ENCODE results near the gene CCDC152.

Gene CCDC152

DNA sequence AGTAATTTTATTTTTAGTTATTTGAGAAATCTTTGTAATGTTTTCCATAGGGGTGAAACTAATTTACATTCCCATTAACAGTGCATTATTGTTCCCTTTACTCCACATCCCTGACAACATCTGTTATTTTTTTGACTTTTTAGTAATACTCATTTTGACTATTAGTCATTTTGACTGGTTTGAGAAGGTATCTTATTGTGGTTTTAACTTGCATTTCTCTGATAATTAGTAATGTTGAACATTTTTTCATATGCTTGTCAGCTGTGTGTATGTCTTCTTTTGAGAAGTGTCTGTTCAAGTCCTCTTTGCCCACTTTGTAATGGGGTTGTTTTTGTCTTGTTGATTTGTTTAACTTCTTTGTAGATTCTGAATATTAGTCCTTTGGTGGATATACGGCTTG, 27.5 kb downstream of the CCDC152 start:
- DNase-seq, result no peak

GRCh38 chr5:42785756-42786155, 29.1 kb downstream of the CCDC152 start:
- no peak for DNase-seq

DNA sequence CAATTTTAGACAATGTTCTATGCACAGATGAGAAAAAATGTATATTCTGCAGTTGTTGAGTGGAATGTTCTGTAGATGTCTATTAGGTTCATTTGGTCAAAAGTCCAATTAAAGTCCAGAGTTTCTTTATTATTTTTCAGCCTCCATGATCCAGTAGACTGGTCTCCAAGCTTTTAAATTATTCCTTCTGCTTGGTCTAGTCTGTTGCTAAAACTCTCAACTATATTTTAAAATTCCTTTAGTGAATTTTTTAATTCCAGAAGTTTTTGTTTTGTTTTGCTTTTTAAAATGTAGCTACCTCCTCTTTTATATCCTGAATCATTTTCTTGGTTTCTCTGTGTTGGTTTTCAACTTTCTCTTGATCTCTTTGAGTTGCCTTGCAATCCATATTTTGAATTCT, 30.5 kb downstream of the CCDC152 start:
- DNase-seq, result no peak

GRCh38 chr5:42787845-42788244, 31.2 kb downstream of the CCDC152 start:
- DNase-seq, result no peak

- no peak for DNase-seq
These were observed 34.5 kb downstream of the CCDC152 start for GRCh38 chr5:42791151-42791550.

DNA sequence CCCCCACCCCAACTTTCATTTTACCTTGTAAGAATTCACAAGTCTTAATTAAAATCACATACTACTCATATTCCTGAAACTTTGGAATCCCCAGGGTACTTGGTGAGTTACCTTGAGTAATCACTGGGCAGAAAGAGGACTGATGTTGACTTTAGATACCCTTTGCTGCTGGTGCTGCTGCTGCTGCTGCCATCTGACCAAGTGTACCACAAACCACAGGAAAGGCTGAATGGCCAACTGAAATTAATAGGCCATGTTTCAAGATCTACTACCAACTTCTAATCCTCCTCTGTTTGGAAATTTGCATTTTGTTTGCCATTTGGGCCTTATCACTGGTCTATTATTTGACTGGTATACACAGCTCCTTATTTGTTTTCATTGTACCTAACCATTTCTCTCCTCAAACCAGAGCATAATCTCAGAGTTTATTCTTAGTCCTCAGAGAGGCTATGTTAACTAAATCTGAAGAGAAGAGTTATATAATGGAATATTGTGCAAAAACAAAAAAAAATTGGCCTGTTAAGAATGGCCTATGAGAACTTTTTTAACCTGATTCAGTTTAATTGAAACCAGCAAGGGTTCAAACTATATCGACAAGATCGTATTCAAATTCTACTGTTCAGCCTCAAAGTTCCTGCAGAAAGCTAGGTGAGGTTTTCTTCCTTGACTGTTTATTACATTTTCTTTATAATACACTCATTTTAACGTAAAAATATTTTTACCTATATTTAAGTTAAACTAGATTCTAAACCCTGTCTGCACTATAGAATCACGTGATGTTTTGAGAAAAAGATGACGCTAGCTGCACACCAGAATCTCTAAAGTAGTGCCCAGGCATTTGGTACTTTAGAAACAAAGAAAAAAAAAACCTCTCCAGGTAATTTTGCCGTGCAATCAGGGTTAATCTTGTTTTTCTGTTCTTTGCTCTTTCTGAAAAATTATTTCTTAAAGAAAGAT, 41.9 kb downstream of the CCDC152 start:
- DNase-seq, result no peak

GRCh38 chr5:42799241-42799608, 42.6 kb downstream of the CCDC152 start:
- DNase-seq, result no peak

GRCh38 chr5:42799668-42800114, 43.1 kb downstream of the CCDC152 start:
- no peak for DNase-seq

DNA sequence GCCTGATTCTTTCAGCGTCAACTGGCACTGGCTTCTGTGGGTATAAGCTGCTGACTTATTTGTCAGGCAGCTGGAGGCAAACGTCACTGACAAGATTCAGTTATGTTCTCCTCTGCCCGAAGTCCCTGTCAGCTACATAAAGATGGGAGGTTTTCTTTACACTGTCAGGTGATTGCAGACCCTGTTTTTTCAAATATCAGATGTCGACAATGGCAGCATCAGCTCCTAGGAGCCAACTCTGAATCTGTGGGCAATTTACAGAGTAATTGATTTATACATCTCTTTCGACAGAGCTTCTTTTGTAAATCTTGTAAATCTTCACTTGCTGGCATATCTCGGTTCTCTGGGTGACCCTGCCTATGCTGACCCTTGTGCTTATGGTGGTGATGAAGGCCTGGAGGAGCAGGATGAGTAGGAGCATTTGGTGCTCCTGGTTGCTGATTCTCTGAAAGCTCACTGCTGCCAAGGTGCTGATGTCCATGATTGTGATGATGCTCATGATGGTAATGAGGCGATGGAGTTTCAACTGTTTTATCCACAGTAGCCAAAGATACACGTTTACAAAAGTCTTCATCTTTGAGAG, 44.2 kb downstream of the CCDC152 start:
- no peak for DNase-seq

DNA sequence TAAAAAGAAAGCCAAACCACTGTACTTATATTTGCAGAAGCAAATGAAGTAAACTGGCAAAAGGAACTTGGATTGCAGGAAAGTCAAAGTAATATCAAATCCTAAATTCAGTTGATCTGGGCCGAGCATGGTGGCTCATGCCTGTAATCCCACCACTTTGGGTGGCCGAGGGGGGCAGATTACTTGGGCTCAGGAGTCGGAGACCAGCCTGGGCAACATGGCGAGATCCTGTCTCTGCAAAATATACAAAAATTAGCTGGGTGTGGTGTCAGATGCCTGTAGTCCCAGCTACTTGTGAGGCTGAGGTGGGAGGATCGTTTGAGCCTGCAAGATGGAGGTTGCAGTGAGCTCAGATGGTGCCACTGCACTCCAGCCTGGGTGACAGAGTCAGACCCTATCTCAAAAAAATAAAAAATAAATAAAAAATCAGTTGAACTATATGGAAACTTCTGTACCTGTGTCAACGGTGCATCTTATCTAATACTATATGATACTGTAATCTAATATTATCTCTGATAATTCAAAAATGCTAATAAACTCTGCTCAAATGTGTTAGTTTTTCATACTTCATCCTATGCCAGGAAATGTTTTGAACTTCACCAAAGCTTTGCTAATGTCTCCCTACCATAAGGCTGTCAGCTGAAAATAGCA, 45.0 kb downstream of the CCDC152 start:
- no peak for DNase-seq

- no peak for DNase-seq
These were observed 48.2 kb downstream of the CCDC152 start for GRCh38 chr5:42804717-42805339.

DNA sequence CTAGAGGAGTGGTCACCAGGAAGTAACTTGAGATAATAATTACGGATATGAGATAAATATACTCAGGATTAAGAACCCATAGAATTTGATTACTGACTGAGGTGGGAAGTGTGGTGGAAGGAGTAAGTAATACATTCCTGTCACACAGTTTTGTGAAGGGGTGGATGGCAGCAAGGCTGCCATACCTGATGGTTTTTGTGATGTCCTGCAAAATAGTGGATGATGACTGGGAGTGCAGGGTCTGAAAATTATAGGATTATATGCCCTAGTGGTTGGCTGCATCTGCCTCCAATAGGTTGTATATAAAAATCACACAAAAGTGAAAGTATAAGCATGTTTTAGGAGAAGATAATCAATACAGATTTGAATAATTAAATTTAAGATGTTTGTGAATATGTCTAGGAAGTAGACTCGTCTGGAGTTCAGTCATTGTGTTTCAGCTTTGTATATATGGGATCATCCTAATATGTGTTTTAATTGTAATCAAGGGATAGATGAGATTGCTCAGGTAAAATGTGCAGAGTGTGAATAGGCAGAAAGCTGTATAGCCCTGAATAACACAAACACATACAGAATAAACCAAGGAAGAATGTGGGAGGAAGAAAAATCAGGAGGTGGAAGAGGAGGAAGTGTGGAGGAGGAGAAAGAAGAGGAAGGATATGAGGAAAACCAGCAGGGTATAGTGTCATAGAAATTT, 49.5 kb downstream of the CCDC152 start:
- no peak for DNase-seq

DNA sequence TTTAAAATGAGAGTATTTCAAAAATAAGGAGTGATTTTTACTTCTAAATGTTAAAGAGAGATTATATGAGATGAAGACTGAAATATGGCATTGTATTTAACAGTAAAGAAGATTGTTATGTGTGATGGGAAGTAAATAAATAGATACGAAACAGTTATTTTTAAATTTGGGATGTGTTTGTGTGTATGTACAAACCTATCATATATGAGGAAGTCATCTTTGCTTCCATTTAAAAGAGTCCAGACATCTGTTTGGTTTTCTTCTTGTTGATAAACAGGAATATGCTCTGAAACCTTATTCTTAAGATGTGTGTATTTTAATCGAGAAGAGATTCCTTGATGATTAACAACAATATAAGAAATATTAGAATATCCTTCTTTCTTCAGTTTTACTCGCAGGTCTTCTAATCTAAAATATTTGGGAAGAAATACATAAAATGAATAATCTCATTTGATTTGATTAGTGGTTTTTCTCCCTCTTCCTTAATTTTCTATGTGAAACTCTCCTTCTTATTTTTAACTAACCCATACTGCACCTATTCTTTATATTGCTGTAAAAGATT, 50.2 kb downstream of the CCDC152 start:
- DNase-seq, result no peak

- DNase-seq, result no peak
These were observed 51.3 kb downstream of the CCDC152 start for GRCh38 chr5:42807722-42808447.

- DNase-seq, result no peak
These were observed 52.4 kb downstream of the CCDC152 start for GRCh38 chr5:42808888-42809611.

DNA sequence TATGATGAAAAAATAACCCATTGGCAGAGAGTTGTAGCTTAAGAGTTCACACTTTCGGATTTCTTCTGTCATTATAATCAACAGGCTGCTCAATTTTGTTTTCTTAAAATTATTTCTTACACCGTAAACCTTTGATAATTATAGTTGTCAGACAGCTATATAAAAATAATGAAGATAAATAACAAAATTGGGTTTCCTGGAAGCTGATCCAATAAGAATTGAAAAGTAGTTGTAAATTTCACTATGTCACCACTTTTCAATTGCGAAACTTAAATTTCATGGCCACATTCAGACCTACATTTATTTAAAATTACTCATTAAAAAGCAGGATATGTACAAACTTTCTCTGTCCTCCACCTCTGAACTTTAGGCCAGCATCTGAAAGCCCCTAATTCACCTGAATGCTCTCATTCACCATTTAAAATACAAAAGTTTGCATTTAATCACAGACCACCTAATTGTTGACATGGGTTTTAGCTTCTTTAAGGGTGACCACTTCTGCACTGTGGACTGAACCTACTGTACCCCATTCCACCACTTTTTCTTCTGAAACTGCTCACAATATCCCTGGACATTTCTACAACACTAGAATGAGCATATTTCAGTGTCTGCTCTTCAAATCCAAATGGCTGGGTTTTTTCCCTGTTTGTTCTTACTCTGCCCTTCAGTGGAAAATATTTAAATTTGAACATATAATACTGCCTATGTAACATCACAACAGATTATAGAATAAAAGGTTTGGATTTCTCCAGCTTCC, 54.4 kb downstream of the CCDC152 start:
- no peak for DNase-seq

DNA sequence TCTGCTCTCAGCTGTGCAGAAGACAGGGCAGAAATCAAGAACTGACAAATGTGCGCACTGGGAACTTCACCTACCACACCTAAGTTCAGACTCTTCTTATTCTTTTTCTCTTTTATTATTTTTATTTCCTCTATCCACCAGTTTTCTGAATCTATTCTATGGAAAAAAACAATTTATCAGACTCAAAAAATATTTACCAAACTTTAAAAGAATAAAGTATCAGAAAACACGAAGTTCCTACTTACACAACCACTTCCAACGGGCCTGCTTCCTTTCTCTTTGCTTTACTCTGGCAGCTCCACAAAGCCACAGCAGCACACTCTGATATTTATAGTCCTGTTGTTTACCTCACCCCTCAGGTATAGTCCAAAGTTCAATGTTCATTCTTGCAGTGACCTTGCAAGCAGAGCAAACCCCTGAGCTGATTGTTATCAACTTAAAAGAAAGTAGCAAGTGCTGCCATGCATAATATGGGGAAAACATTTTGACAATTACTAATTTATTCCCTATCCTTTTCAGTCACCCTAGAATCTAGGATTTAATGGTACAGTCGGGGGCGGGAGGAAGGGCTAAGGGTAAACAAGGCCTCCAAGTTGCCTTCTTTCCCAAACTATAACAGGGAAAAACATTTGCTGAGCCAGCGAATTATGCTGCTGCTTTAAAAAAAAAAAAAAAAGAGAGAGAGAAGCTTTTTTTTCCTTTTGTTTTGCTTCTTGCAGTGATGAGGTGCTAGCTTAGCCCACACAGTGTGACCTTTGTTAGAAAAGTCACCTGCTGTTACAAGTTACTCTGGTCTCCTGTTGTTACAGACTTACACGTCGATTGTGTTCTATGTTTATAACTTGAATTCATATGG, 55.2 kb downstream of the CCDC152 start, which contains the start of gene SELENOP:
Gene SELENOP, minus strand, starts transcription at position 302 of the 856 bp plus-strand sequence. CDS start 3,539 bp downstream, outside the sequence.
- no peak for DNase-seq

DNA sequence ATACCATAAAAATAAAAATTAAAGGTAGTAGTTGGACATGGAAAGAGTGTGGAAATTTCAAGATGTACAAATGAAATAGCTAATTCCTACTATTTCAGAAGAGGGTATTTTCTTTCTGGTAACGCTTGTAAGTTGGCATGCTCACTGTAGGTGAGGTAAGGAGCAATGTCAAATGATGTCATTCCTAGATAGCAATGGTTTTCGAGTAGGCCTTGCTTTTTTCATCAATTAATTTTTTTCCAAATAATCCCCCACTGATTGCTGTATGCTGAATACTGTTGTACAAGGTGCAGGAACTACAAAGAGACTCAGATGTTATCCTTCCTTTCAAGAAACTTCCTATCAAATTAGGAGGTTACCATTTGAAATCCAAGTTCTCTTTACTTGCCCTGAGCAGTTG, 56.0 kb downstream of the CCDC152 start:
- DNase-seq, result no peak

- DNase-seq, result no peak
These were observed 56.9 kb downstream of the CCDC152 start for GRCh38 chr5:42813533-42813932.

All from NCI-H1092 (cell line).